Prostate gland (tissue), 2 donors: ENCODE data around the gene SHC4.

ENCODE experiments used
- POLR2A ChIP-seq: fragments of 450-650 bp; IDR thresholded peaks from one replicate; pipeline ENCODE4 v1.6.1; 2016; ENCODE audit warnings: antibody characterized with exemption, mild to moderate bottlenecking
- POLR2AphosphoS5 ChIP-seq: sonication (generic); formaldehyde crosslinking; IDR thresholded peaks from one replicate; pipeline ENCODE4 v1.6.1; 2017; ENCODE audit warnings: antibody characterized with exemption
- TF ChIP-seq, protein P1 (sequence below), 4 experiments: fragments of 200-600 bp in 2 of 4; fragments of 450-650 bp in 2 of 4; sonication (generic) in 2 of 4; IDR thresholded peaks; 1 replicate in 3 of 4; 2 replicates in 1 of 4; pipeline ENCODE4 v1.5.1; 2016 to 2019; ENCODE audit warnings: antibody characterized with exemption in 4 of 4, mild to moderate bottlenecking in 2 of 4, moderate library complexity in 2 of 4

DNA sequence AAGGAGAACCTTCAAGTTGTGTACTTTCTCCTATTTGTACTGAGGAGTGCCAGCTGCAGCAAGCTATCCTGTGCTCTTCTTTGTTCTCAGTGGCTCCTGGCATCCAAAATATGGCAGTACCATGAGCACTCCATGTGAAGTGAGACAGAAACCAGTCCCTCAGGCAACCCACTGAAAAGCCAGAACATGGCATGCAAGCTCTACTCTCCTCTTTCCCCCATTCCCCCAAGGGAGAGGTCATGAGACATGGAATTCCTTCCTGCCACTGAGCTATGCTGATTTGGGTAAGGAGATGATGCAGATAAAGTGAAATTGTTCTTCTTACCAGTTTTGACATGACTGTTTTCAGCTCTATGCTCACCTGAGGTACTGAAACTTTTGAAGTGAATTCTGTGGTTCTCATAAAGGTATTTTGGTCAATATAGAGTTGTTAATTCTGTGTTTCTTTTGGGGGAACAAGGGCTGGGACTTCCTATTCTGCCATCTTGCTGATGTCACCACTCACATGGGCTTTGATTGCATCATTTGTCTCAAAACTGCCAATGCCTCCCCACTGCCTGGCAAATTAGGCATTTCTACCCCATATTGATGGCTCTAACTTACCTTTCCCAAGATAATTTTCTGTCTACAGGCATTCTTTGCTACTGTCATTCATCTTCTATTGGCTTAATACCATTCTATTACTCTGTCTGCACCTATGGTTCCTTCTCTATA, 130.0 kb downstream of the SHC4 start:
- TF ChIP-seq, protein P1, sequence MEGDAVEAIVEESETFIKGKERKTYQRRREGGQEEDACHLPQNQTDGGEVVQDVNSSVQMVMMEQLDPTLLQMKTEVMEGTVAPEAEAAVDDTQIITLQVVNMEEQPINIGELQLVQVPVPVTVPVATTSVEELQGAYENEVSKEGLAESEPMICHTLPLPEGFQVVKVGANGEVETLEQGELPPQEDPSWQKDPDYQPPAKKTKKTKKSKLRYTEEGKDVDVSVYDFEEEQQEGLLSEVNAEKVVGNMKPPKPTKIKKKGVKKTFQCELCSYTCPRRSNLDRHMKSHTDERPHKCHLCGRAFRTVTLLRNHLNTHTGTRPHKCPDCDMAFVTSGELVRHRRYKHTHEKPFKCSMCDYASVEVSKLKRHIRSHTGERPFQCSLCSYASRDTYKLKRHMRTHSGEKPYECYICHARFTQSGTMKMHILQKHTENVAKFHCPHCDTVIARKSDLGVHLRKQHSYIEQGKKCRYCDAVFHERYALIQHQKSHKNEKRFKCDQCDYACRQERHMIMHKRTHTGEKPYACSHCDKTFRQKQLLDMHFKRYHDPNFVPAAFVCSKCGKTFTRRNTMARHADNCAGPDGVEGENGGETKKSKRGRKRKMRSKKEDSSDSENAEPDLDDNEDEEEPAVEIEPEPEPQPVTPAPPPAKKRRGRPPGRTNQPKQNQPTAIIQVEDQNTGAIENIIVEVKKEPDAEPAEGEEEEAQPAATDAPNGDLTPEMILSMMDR (IDR thresholded peaks at IDR 0.05) = no peak
- TF ChIP-seq POLR2A (no peak), POLR2AphosphoS5 (no peak)
